Thyroid gland (tissue), 4 donors: ENCODE measurements around the gene RTTN. TPM values are rescaled to one million over a fixed set of nuclear protein-coding genes. Genes with fewer than 3 reads are reported as not detected.

ENCODE experiments used
- DNase-seq, 2 donors: peaks; one replicate each; pipeline ENCODE4 v3.0.0-alpha.2; 2019
- H3K27ac ChIP-seq, 3 donors: fragments of 200-600 bp; sonication (generic); 1 replicate in 2 of 3; 2 replicates in 1 of 3; pipeline ENCODE4 v1.5.1; 2016 to 2019; ENCODE audit warnings: mild to moderate bottlenecking in 1 of 3, moderate library complexity in 1 of 3
- H3K27me3 ChIP-seq: fragments of 200-600 bp; sonication (generic); one replicate; pipeline ENCODE4 v1.5.1; 2019
- H3K36me3 ChIP-seq, 2 donors: fragments of 200-600 bp; sonication (generic); one replicate each; pipeline ENCODE4 v1.5.1; 2016 to 2019
- H3K4me1 ChIP-seq, 2 donors: fragments of 200-600 bp; sonication (generic); one replicate each; pipeline ENCODE4 v1.5.1; 2017 to 2019
- H3K4me3 ChIP-seq, 3 donors: fragments of 200-600 bp; sonication (generic); replicated peaks in 1 of 3; 1 replicate in 2 of 3; 2 replicates in 1 of 3; pipeline ENCODE4 v1.5.1; 2016; ENCODE audit warnings: mild to moderate bottlenecking in 1 of 3
- H3K9me3 ChIP-seq: fragments of 200-600 bp; sonication (generic); one replicate; pipeline ENCODE4 v1.5.1; 2017
- CTCF ChIP-seq, 6 experiments: fragments of 200-600 bp in 3 of 6; fragments of 450-650 bp in 3 of 6; sonication (generic) in 3 of 6; IDR thresholded peaks; one replicate each; pipeline ENCODE4 v1.5.1; 2016 to 2019; ENCODE audit warnings: antibody characterized with exemption in 6 of 6, mild to moderate bottlenecking in 2 of 6, inconsistent platforms in 1 of 6, moderate library complexity in 1 of 6
- POLR2A ChIP-seq, 2 donors: fragments of 450-650 bp; IDR thresholded peaks; one replicate each; pipeline ENCODE4 v1.6.1; 2017; ENCODE audit warnings: antibody characterized with exemption in 2 of 2, mild to moderate bottlenecking in 2 of 2, moderate library complexity in 1 of 2
- WGBS, 2 donors: methylation state at CpG; one replicate each; pipeline ENCODE4 v1.1.5; 2017; 5-methylcytosine and 5-hydroxymethylcytosine counted together
- intact Hi-C: fragments of 100-400 bp; cut with DNase I; formaldehyde crosslinking; loops from one replicate; pipeline ENCODE4 v1.15.1; 2023
- total RNA-seq, 4 donors: library from RNA; depleted of rRNA; stranded (reverse); fragments of >200 nt; gene quantifications; one replicate each; pipeline ENCODE4 v1.2.3, GENCODE V29; 2016

RTTN gene
- total RNA-seq, 4 donors from 2014 or later, result 12.6 to 34.6 (median 19.3) TPM

GRCh38 chr18:70233974-70234373 is 28.5 kb upstream of the RTTN start:
- H3K27ac ChIP-seq, result no peak overlapping the region

GRCh38 chr18:70232261-70232660 is 26.8 kb upstream of the RTTN start:
- H3K4me1 ChIP-seq, result no peaks in the 10 kb centered on the region
- no peak overlapping the region for H3K4me3 ChIP-seq
- TF ChIP-seq CTCF (IDR thresholded peaks at IDR 0.05) (no peak), POLR2A (IDR thresholded peaks at IDR 0.05) (no peak)
- no peaks in the 10 kb centered on the region for H3K36me3 ChIP-seq
- DNase-seq, result no peak
- H3K27me3 ChIP-seq, result no peaks in the 10 kb centered on the region
- H3K9me3 ChIP-seq, result no peaks in the 10 kb centered on the region
- intact Hi-C loops, result no loop called here
- 22 to 24% methylated on average over 1 of the region's 1 CpG for WGBS, 2 donors
- no peak overlapping the region for H3K27ac ChIP-seq

More at GRCh38 chr18:70233974-70234373, 28.5 kb upstream of the RTTN start:
- Histone ChIP-seq H3K4me1 (no peaks in the 10 kb centered on the region), H3K27me3 (no peaks in the 10 kb centered on the region), H3K4me3 (no peak overlapping the region), H3K9me3 (no peaks in the 10 kb centered on the region), H3K36me3 (no peaks in the 10 kb centered on the region)
- intact Hi-C loops, result no loop called here
- TF ChIP-seq POLR2A (IDR thresholded peaks at IDR 0.05) (no peak), CTCF (IDR thresholded peaks at IDR 0.05) (no peak)
- DNase-seq, result no peak

- Histone ChIP-seq H3K4me3 (no peak overlapping the region), H3K36me3 (no peaks in the 10 kb centered on the region), H3K27me3 (no peaks in the 10 kb centered on the region), H3K27ac (no peak overlapping the region), H3K9me3 (no peaks in the 10 kb centered on the region), H3K4me1 (no peaks in the 10 kb centered on the region)
- intact Hi-C loops, result no loop called here
- DNase-seq, result no peak
- TF ChIP-seq POLR2A (IDR thresholded peaks at IDR 0.05) (no peak), CTCF (IDR thresholded peaks at IDR 0.05) (no peak)
- WGBS, 2 donors, result 77 to 94% methylated on average over 5 of the region's 5 CpGs
Measured at GRCh38 chr18:70229639-70230038, 24.2 kb upstream of the RTTN start.

GRCh38 chr18:70228536-70228935 is 23.0 kb upstream of the RTTN start:
- no peak for DNase-seq
- TF ChIP-seq CTCF (IDR thresholded peaks at IDR 0.05) (no peak), POLR2A (IDR thresholded peaks at IDR 0.05) (no peak)
- WGBS, 2 donors, result 41 to 46% methylated on average over 2 of the region's 2 CpGs
- Histone ChIP-seq H3K36me3 (no peaks in the 10 kb centered on the region), H3K9me3 (no peaks in the 10 kb centered on the region), H3K4me3 (no peak overlapping the region), H3K27ac (no peak overlapping the region), H3K27me3 (no peaks in the 10 kb centered on the region), H3K4me1 (no peaks in the 10 kb centered on the region)
- intact Hi-C loops, result no loop called here

GRCh38 chr18:70227438-70227837 is 22.0 kb upstream of the RTTN start:
- no peak for DNase-seq
- H3K27ac ChIP-seq, result no peak overlapping the region
- no peaks in the 10 kb centered on the region for H3K36me3 ChIP-seq
- H3K4me3 ChIP-seq, result no peak overlapping the region
- H3K27me3 ChIP-seq, result no peaks in the 10 kb centered on the region
- no peaks in the 10 kb centered on the region for H3K4me1 ChIP-seq
- WGBS, 2 donors, result 72 to 90% methylated on average over 3 of the region's 3 CpGs
- H3K9me3 ChIP-seq, result no peaks in the 10 kb centered on the region
- intact Hi-C loops, result no loop called here
- TF ChIP-seq POLR2A (IDR thresholded peaks at IDR 0.05) (no peak), CTCF (IDR thresholded peaks at IDR 0.05) (no peak)
